Right renal pelvis (tissue), 4 donors: ENCODE measurements around the gene BATF. TPM values are rescaled to one million over a fixed set of nuclear protein-coding genes. Genes with fewer than 3 reads are reported as not detected.

Experiments
- DNase-seq, 4 donors: peaks; one replicate each; pipeline ENCODE4 v3.0.0-alpha.2; 2013; ENCODE audit warnings: low read depth in 4 of 4, low spot score in 3 of 4, missing footprints in 1 of 4
- polyA plus RNA-seq, 4 donors: library from polyadenylated mRNA; unstranded; fragments of 120-200 nt; gene quantifications; one replicate each; pipeline ENCODE4 v1.2.1, GENCODE V29; 2013; ENCODE audit not compliant: insufficient read length in 4 of 4

BATF gene
- polyA plus RNA-seq, 4 donors: 0.50 to 1.00 (median 0.97) TPM; not detected in 1

DNA sequence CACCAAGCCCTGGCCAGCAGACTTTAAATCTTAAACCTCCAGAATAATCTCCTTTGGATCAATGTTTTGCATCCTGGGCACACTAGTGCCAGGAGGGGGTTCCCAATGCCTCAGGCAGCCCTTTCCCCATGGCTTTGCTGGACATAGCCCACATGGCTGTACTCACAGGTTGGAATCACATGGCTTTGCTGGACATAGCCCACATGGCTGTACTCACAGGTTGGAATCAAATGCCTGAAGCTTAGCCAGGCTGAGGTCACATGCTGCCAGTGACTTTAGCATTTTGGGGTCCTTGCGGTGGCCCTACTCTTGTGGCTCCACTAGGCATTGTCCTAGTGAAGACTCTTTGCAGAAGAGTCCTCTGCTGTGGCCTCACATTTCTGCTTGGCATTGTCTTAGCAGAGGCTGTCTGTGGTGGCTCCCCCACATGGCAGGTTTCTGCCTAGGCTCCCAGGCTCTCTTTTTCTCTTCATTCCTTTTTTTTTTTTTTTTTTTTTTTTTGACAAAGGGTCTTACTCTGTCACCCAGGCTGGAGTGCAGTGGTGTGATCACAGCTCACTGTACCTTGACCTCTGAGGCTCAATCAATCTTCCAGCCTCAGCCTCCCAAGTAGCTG lies 69.2 kb downstream of the BATF start:
- DNase-seq: no peak

DNA sequence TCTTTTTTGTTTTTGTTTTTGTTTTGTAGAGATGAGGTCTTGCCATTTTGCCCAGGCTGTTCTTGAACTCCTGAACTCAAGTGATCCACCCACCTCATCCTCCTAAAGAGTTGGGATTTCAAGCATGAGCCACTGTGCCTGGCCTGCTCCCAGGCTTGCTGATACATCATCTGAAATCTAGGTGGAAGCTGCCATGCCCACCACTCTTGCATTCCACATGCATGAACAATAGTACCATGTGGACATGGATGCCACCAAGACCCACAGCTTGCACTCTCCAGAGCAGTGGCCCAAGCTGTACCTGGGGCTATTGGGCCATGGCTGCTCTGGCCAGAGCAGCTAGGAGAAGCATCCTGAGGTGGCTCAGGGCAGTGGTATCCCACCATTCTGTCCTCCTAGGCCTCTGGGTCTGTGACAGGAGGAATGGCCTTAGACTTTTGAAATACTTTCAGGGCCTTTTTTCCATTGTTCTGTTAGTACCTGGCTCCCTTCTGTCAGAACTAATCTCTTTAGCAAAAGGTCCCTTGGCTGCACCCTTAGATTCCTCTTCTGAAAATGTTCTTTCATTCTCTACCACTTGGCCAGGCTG lies 69.8 kb downstream of the BATF start:
- DNase-seq: no peak

- no peak for DNase-seq
Observed at GRCh38 chr14:75595226-75595625, 73.0 kb downstream of the BATF start.

Other genes starting within 250 kb of the BATF start
- 100 to 1,000 TPM in 3 of 4 donors, 10 to 100 TPM in 1; 37.3 to 832 (median 397) TPM for gene FOS, start 243.6 kb upstream of the BATF start, polyA plus RNA-seq
- 10 to 100 TPM; 21.6 to 30.7 (median 23.0) TPM for gene JDP2, start 94.4 kb upstream of the BATF start, polyA plus RNA-seq
- 1 to 10 TPM; 5.3 to 7.5 (median 5.5) TPM for gene FLVCR2, start 56.2 kb downstream of the BATF start, polyA plus RNA-seq
- gene ERG28, start 138.4 kb downstream of the BATF start, polyA plus RNA-seq: 10 to 100 TPM; 38.1 to 41.1 (median 39.2) TPM
- 10 to 100 TPM; 29.1 to 31.3 (median 30.0) TPM for gene TTLL5, start 138.8 kb downstream of the BATF start, polyA plus RNA-seq